Vagina (tissue), 2 donors: ENCODE measurements around the gene BTD. TPM values are rescaled to one million over a fixed set of nuclear protein-coding genes. Genes with fewer than 3 reads are reported as not detected.

Experiments used
- DNase-seq, 2 donors: peaks; one replicate each; pipeline ENCODE4 v3.0.0-alpha.2; 2017; ENCODE audit errors: extremely low spot score in 2 of 2
- H3K27ac ChIP-seq: fragments of 200-600 bp; sonication (generic); one replicate; pipeline ENCODE4 v1.5.1; 2019
- H3K27me3 ChIP-seq: fragments of 200-600 bp; sonication (generic); one replicate; pipeline ENCODE4 v1.5.1; 2019
- H3K36me3 ChIP-seq, 2 donors: fragments of 200-600 bp; sonication (generic); one replicate each; pipeline ENCODE4 v1.5.1; 2017 to 2019
- H3K4me1 ChIP-seq: fragments of 200-600 bp; sonication (generic); one replicate; pipeline ENCODE4 v1.5.1; 2019
- H3K4me3 ChIP-seq, 2 donors: fragments of 200-600 bp; sonication (generic); 1 replicate in 1 of 2; 2 replicates in 1 of 2; pipeline ENCODE4 v1.5.1; 2016 to 2019
- H3K9me3 ChIP-seq: fragments of 200-600 bp; sonication (generic); one replicate; pipeline ENCODE4 v1.5.1; 2019
- CTCF ChIP-seq, 3 experiments: fragments of 450-650 bp in 2 of 3; fragments of 200-600 bp in 1 of 3; sonication (generic) in 1 of 3; IDR thresholded peaks; one replicate each; pipeline ENCODE4 v1.5.1; 2017 to 2019; ENCODE audit warnings: antibody characterized with exemption in 3 of 3, mild to moderate bottlenecking in 2 of 3, moderate library complexity in 2 of 3
- POLR2A ChIP-seq, 2 donors: fragments of 450-650 bp; IDR thresholded peaks; one replicate each; pipeline ENCODE4 v1.6.1; 2017; ENCODE audit warnings: antibody characterized with exemption in 2 of 2, mild to moderate bottlenecking in 2 of 2, moderate library complexity in 2 of 2
- POLR2AphosphoS5 ChIP-seq, 2 donors: sonication (generic); formaldehyde crosslinking; IDR thresholded peaks; one replicate each; pipeline ENCODE4 v1.9.0; 2017; ENCODE audit warnings: antibody characterized with exemption in 2 of 2, mild to moderate bottlenecking in 2 of 2, low read depth in 1 of 2; ENCODE audit not compliant: insufficient read depth in 1 of 2
- intact Hi-C: fragments of 100-400 bp; cut with DNase I; formaldehyde crosslinking; loops from one replicate; pipeline ENCODE4 v1.15.1; 2023
- total RNA-seq: library from RNA; depleted of rRNA; stranded (reverse); fragments of >200 nt; gene quantifications from one replicate; pipeline ENCODE4 v1.2.3, GENCODE V29; 2016

The BTD gene
- total RNA-seq, 1 donor from 2014 or later = 10.6 TPM

GRCh38 chr3:15657016-15657415 is 55.5 kb downstream of the BTD start:
- intact Hi-C loops = no loop called here
- H3K27ac ChIP-seq = no peak overlapping the region
- DNase-seq = no peak
- no peaks in the 10 kb centered on the region for H3K27me3 ChIP-seq
- H3K36me3 ChIP-seq = no peaks in the 10 kb centered on the region
- TF ChIP-seq CTCF (IDR thresholded peaks at IDR 0.05) = no peak
- TF ChIP-seq POLR2A (IDR thresholded peaks at IDR 0.05) = no peak
- TF ChIP-seq POLR2AphosphoS5 (IDR thresholded peaks at IDR 0.05; ENCODE audit: insufficient read depth in 1 of 2, low read depth in 1 of 2) = no peak
- H3K4me1 ChIP-seq = no peaks in the 10 kb centered on the region
- H3K9me3 ChIP-seq = peaks cover 6% of the 10 kb centered on the region
- H3K4me3 ChIP-seq = no peak overlapping the region

GRCh38 chr3:15659254-15659975 is 57.9 kb downstream of the BTD start:
- Histone ChIP-seq H3K36me3 (no peaks in the 10 kb centered on the region), H3K4me3 (no peak overlapping the region), H3K27me3 (no peaks in the 10 kb centered on the region), H3K9me3 (peaks cover 6% of the 10 kb centered on the region), H3K27ac (no peak overlapping the region), H3K4me1 (no peaks in the 10 kb centered on the region)
- TF ChIP-seq POLR2A (IDR thresholded peaks at IDR 0.05) (no peak), CTCF (IDR thresholded peaks at IDR 0.05) (no peak), POLR2AphosphoS5 (IDR thresholded peaks at IDR 0.05; ENCODE audit: insufficient read depth in 1 of 2, low read depth in 1 of 2) (no peak)
- intact Hi-C loops = no loop called here
- no peak for DNase-seq

GRCh38 chr3:15660055-15660935 is 58.8 kb downstream of the BTD start:
- Histone ChIP-seq H3K4me3 (no peak overlapping the region), H3K27ac (no peak overlapping the region), H3K4me1 (no peaks in the 10 kb centered on the region), H3K27me3 (no peaks in the 10 kb centered on the region), H3K9me3 (peaks cover 4% of the 10 kb centered on the region), H3K36me3 (no peaks in the 10 kb centered on the region)
- intact Hi-C loops = no loop called here
- no peak for DNase-seq
- TF ChIP-seq POLR2AphosphoS5 (IDR thresholded peaks at IDR 0.05; ENCODE audit: insufficient read depth in 1 of 2, low read depth in 1 of 2) (no peak), POLR2A (IDR thresholded peaks at IDR 0.05) (no peak), CTCF (IDR thresholded peaks at IDR 0.05) (no peak)

GRCh38 chr3:15664144-15664543 is 62.6 kb downstream of the BTD start:
- no peak for TF ChIP-seq POLR2A (IDR thresholded peaks at IDR 0.05)
- no peak for TF ChIP-seq CTCF (IDR thresholded peaks at IDR 0.05)
- TF ChIP-seq POLR2AphosphoS5 (IDR thresholded peaks at IDR 0.05; ENCODE audit: insufficient read depth in 1 of 2, low read depth in 1 of 2) = no peak

More at GRCh38 chr3:15664144-15664543, 62.6 kb downstream of the BTD start:
- Histone ChIP-seq H3K36me3 (peaks cover 0 to 8% of the 10 kb centered on the region in 2 donors), H3K4me3 (no peak overlapping the region), H3K9me3 (no peaks in the 10 kb centered on the region), H3K27me3 (no peaks in the 10 kb centered on the region), H3K4me1 (no peaks in the 10 kb centered on the region), H3K27ac (no peak overlapping the region)
- DNase-seq = no peak
- intact Hi-C loops = no loop called here
